Kidney (tissue), 14 donors: Measurements from ENCODE around the gene LGALS12. TPM values are rescaled to one million over a fixed set of nuclear protein-coding genes. Genes with fewer than 3 reads are reported as not detected.

Experiments used
- DNase-seq, 5 donors: peaks; one replicate each; pipeline ENCODE4 v3.0.0-alpha.2; 2013 to 2020
- FAIRE-seq: peaks from 2 replicates; lab custom pipeline; 2012; peaks lifted over from hg19 to GRCh38; lab: Jason Lieb, UNC
- H3K27ac ChIP-seq, 2 donors: one replicate each; pipeline ENCODE4 v1.7.0; 2013; ENCODE audit warnings: low read depth in 2 of 2, low read length in 2 of 2, inconsistent platforms in 1 of 2
- H3K27me3 ChIP-seq: one replicate; pipeline ENCODE4 v1.7.1; 2013; ENCODE audit warnings: low read length, inconsistent platforms; ENCODE audit not compliant: control insufficient read depth, insufficient read depth
- H3K36me3 ChIP-seq, 3 donors: one replicate each; pipeline versions ENCODE4 v1.7.0 to v1.7.1; 2013; ENCODE audit warnings: low read length in 3 of 3, control low read depth in 1 of 3, inconsistent platforms in 1 of 3; ENCODE audit not compliant: insufficient read depth in 3 of 3, control insufficient read depth in 2 of 3
- H3K4me1 ChIP-seq, 3 donors: one replicate each; pipeline versions ENCODE4 v1.7.0 to v1.7.1; 2013; ENCODE audit warnings: low read length in 3 of 3, inconsistent platforms in 1 of 3, low read depth in 1 of 3; ENCODE audit not compliant: control insufficient read depth in 2 of 3, insufficient read depth in 2 of 3
- H3K4me3 ChIP-seq, 3 donors: one replicate each; pipeline versions ENCODE4 v1.7.0 to v1.8.1; 2013; ENCODE audit warnings: low read length in 3 of 3, control low read depth in 1 of 3, inconsistent platforms in 1 of 3
- H3K9ac ChIP-seq, 3 donors: one replicate each; pipeline versions ENCODE4 v1.7.0 to v1.7.1; 2013; ENCODE audit warnings: low read length in 3 of 3, control low read depth in 1 of 3, inconsistent platforms in 1 of 3
- H3K9me3 ChIP-seq, 3 donors: one replicate each; pipeline versions ENCODE4 v1.7.0 to v1.7.1; 2013; ENCODE audit warnings: low read length in 3 of 3, control low read depth in 1 of 3, inconsistent platforms in 1 of 3; ENCODE audit not compliant: control insufficient read depth in 2 of 3, insufficient read depth in 1 of 3
- CTCF ChIP-seq: IDR thresholded peaks from 3 replicates; pipeline ENCODE4 v1.5.1; 2012; ENCODE audit warnings: mild to moderate bottlenecking, moderate library complexity, borderline replicate concordance; ENCODE audit not compliant: insufficient read depth; ENCODE audit errors: extremely low read depth
- intact Hi-C: fragments of 100-400 bp; cut with DNase I; formaldehyde crosslinking; loops from one replicate; pipeline ENCODE4 v1.11.1; 2022
- polyA plus RNA-seq: library from polyadenylated mRNA; stranded (reverse); fragments of 350-450 nt; fragmentation: Illumina TruSeq; extraction: RNeasy Lipid Tissue Mini Kit (QIAGEN cat#74804); gene quantifications from one replicate; pipeline ENCODE4 v1.2.3, GENCODE V29; 2014; ENCODE audit warnings: low read depth, low replicate concordance; ENCODE audit not compliant: insufficient read depth
- total RNA-seq: library from RNA; stranded (reverse); fragmentation: NEBNext Ultra II Directional; extraction: Animal tissue kit (Norgen Biotek cat#: 25700); gene quantifications from one replicate; pipeline ENCODE4 v1.2.1, GENCODE V29; 2021
- donor health status: control.
- donor health status: control.
- donor health status: control.
- donor health status: control.
- donor health status: control.
- donor health status: DM: yes; HTN: yes; CAD: no.
- donor health status: Normal renal cell carcinoma (clear cell type).

Gene LGALS12
- total and polyA plus RNA-seq, 2 donors from 2014 or later = 0.32 to 0.44 TPM

- no peak for DNase-seq
- FAIRE-seq = no peak
- Histone ChIP-seq H3K9ac (no peak overlapping the region), H3K4me3 (no peak overlapping the region), H3K9me3 (no peaks in the 10 kb centered on the region), H3K27ac (peak overlapping the region in 1 of 2 donors; percentile 43), H3K27me3 (no peaks in the 10 kb centered on the region), H3K36me3 (no peaks in the 10 kb centered on the region), H3K4me1 (peaks cover 0 to 5% (median 3%) of the 10 kb centered on the region in 3 donors)
- intact Hi-C loops = no loop called here
- no peak for TF ChIP-seq CTCF
Measured at GRCh38 chr11:63511048-63511748, 5.3 kb downstream of the LGALS12 start.

GRCh38 chr11:63512816-63513215, 6.9 kb downstream of the LGALS12 start:
- TF ChIP-seq CTCF = no peak
- DNase-seq = no peak
- no peaks in the 10 kb centered on the region for H3K27me3 ChIP-seq
- H3K9me3 ChIP-seq = no peaks in the 10 kb centered on the region
- intact Hi-C loops = no loop called here
- H3K4me1 ChIP-seq = peaks cover 0 to 5% (median 2%) of the 10 kb centered on the region in 3 donors
- no peak overlapping the region for H3K4me3 ChIP-seq
- no peak overlapping the region for H3K9ac ChIP-seq
- FAIRE-seq = no peak
- no peaks in the 10 kb centered on the region for H3K36me3 ChIP-seq
- H3K27ac ChIP-seq = no peak overlapping the region

- FAIRE-seq (no peak), DNase-seq (no peak)
- H3K9me3 ChIP-seq = no peaks in the 10 kb centered on the region
- no peaks in the 10 kb centered on the region for H3K27me3 ChIP-seq
- no peak overlapping the region for H3K27ac ChIP-seq
- no peak overlapping the region for H3K9ac ChIP-seq
- no peak for TF ChIP-seq CTCF
- H3K4me3 ChIP-seq = no peak overlapping the region
- intact Hi-C loops = no loop called here
- no peaks in the 10 kb centered on the region for H3K36me3 ChIP-seq
- H3K4me1 ChIP-seq = no peaks in the 10 kb centered on the region
Measured at GRCh38 chr11:63516109-63516508, 10.2 kb downstream of the LGALS12 start.
